K562 (cell line): ENCODE data around the gene ATP6V1A. TPM values are rescaled to one million over a fixed set of nuclear protein-coding genes. Genes with fewer than 3 reads are reported as not detected.

Experiments
- ATAC-seq: fragments of 200-7000 bp; cut with Tn5 transposase; 3 replicates; pipeline ENCODE4 v1.9.1; 2020; ENCODE audit warnings: moderate library complexity
- BruUV-seq: library from RNA; stranded (reverse); fragments of 400-500 nt; replicated peaks from 2 replicates; lab custom pipeline; 2021; lab: Mats Ljungman, UMichigan
- CTCF ChIA-PET: fragments of 300-600 bp; formaldehyde crosslinking; extraction: SDS; loops from one replicate; lab custom pipeline; 2021; ENCODE audit warnings: low intra/inter-chr PET ratio; lab: Yijun Ruan, JAX
- POLR2A ChIA-PET: fragments of 300-600, 350-650 bp; sonication (Branson Sonifier 250); formaldehyde crosslinking; extraction: SDS; loops from one replicate; lab custom pipeline; 2021; ENCODE audit warnings: antibody characterized with exemption, inconsistent platforms; lab: Yijun Ruan, JAX
- DNase-seq, 4 experiments: peaks; one replicate each; pipeline versions ENCODE4 v3.0.0 to v3.0.0-alpha.2; 2011 to 2018; ENCODE audit warnings: low spot score in 3 of 4, mixed read lengths in 3 of 4; ENCODE audit errors: extremely low read depth in 1 of 4
- FAIRE-seq: peaks from 2 replicates; lab custom pipeline; 2011; peaks lifted over from hg19 to GRCh38; lab: Jason Lieb, UNC
- H2AFZ ChIP-seq: 2 replicates; pipeline ENCODE4 v1.6.0; 2011; ENCODE audit warnings: low read depth, low read length, control low read depth, inconsistent platforms
- H3K27ac ChIP-seq: fragments of 200-600 bp; 3 replicates; pipeline ENCODE4 v1.8.0; 2011; ENCODE audit warnings: low read depth, mild to moderate bottlenecking, control low read depth, inconsistent platforms, low read length, moderate library complexity, mixed read lengths; ENCODE audit errors: extremely low read depth
- H3K27me3 ChIP-seq, 2 experiments: fragments of 300-600 bp in 1 of 2; 2 replicates in 1 of 2; 3 replicates in 1 of 2; pipeline versions ENCODE4 v1.6.0 to v1.8.0; 2011; ENCODE audit warnings: inconsistent platforms in 2 of 2, low read length in 2 of 2, mild to moderate bottlenecking in 1 of 2, mixed read lengths in 1 of 2, moderate library complexity in 1 of 2; ENCODE audit not compliant: control insufficient read depth in 2 of 2, insufficient read depth in 2 of 2
- H3K36me3 ChIP-seq: fragments of 300-600 bp; 3 replicates; pipeline ENCODE4 v1.8.0; 2011; ENCODE audit warnings: mild to moderate bottlenecking, low read length, inconsistent platforms; ENCODE audit not compliant: control insufficient read depth, insufficient read depth
- H3K4me1 ChIP-seq, 2 experiments: fragments of 200-600 bp in 1 of 2; replicated peaks in 1 of 2; 2 replicates in 1 of 2; 3 replicates in 1 of 2; pipeline versions ENCODE4 v1.5.1 to v1.8.0; 2011; ENCODE audit warnings: inconsistent platforms in 2 of 2, low read length in 2 of 2, mild to moderate bottlenecking in 1 of 2, mixed read lengths in 1 of 2, moderate library complexity in 1 of 2; ENCODE audit not compliant: control insufficient read depth in 2 of 2, insufficient read depth in 2 of 2
- H3K4me2 ChIP-seq: 2 replicates; pipeline ENCODE4 v1.6.1; 2011; ENCODE audit warnings: low read length, control low read depth, inconsistent platforms, mixed read lengths; ENCODE audit not compliant: insufficient read depth
- H3K4me3 ChIP-seq: fragments of 200-600 bp; sonication (generic), shearing (Covaris generic); 2 replicates; pipeline ENCODE4 v1.5.1; 2016; ENCODE audit warnings: control low read depth, inconsistent platforms
- H3K79me2 ChIP-seq: fragments of 200-600 bp; 3 replicates; pipeline ENCODE4 v1.8.0; 2011; ENCODE audit warnings: low read length, inconsistent platforms; ENCODE audit not compliant: control insufficient read depth, insufficient read depth
- H3K9ac ChIP-seq, 2 experiments: 2 replicates each; pipeline versions ENCODE4 v1.6.0 to v1.6.1; 2011; ENCODE audit warnings: low read depth in 2 of 2, low read length in 2 of 2, control low read depth in 1 of 2, inconsistent platforms in 1 of 2, mild to moderate bottlenecking in 1 of 2, mixed read lengths in 1 of 2; ENCODE audit not compliant: insufficient read depth in 1 of 2
- H3K9me1 ChIP-seq: one replicate; pipeline ENCODE4 v1.6.0; 2011; ENCODE audit warnings: inconsistent platforms, mild to moderate bottlenecking, low read length, moderate library complexity; ENCODE audit not compliant: control insufficient read depth, insufficient read depth
- H3K9me3 ChIP-seq: replicated peaks from 2 replicates; pipeline ENCODE4 v1.5.1; 2011; ENCODE audit warnings: low read depth, low read length, inconsistent platforms; ENCODE audit not compliant: control insufficient read depth, insufficient read depth
- H4K20me1 ChIP-seq: replicated peaks from 2 replicates; pipeline ENCODE4 v1.6.1; 2011; ENCODE audit warnings: low read length, inconsistent platforms, mixed read lengths; ENCODE audit not compliant: control insufficient read depth, insufficient read depth
- DDX20 ChIP-seq: fragments of 450-650 bp; IDR thresholded peaks from 2 replicates; pipeline ENCODE4 v1.6.1; 2016; ENCODE audit warnings: missing genetic modification characterization, low read depth, mild to moderate bottlenecking, missing compliant biosample characterization, moderate library complexity
- FOXK2 ChIP-seq, 2 experiments: fragments of 450-650 bp; IDR thresholded peaks in 1 of 2; conservative IDR thresholded peaks in 1 of 2; 2 replicates each; pipeline ENCODE4 v1.6.1; 2016; ENCODE audit warnings: low read depth in 2 of 2, mild to moderate bottlenecking in 1 of 2
- HNRNPUL1 ChIP-seq: fragments of 200-400 bp; formaldehyde crosslinking; IDR thresholded peaks from 2 replicates; pipeline ENCODE4 v1.6.1; 2017; ENCODE audit warnings: low read length
- KDM5B ChIP-seq: fragments of 200-600 bp; sonication (generic); IDR thresholded peaks from 2 replicates; pipeline ENCODE4 v1.6.1; 2012; ENCODE audit warnings: low read depth, mild to moderate bottlenecking, moderate library complexity, low read length, control low read depth, inconsistent platforms; ENCODE audit not compliant: insufficient replicate concordance
- KLF10 ChIP-seq: fragments of 250-450 bp; sonication (Bioruptor Pico); IDR thresholded peaks from 2 replicates; pipeline ENCODE4 v1.6.1; 2021; ENCODE audit warnings: matching md5 sums
- PBX2 ChIP-seq, 2 experiments: IDR thresholded peaks in 1 of 2; conservative IDR thresholded peaks in 1 of 2; 2 replicates each; pipeline ENCODE4 v1.6.1; 2016; ENCODE audit warnings: low read depth in 2 of 2, mild to moderate bottlenecking in 1 of 2, missing compliant biosample characterization in 1 of 2, missing genetic modification characterization in 1 of 2, moderate library complexity in 1 of 2
- POLR3A ChIP-seq: IDR thresholded peaks from 2 replicates; pipeline ENCODE4 v1.6.1; 2011; ENCODE audit warnings: borderline replicate concordance, mild to moderate bottlenecking, moderate library complexity; ENCODE audit not compliant: insufficient read length, insufficient read depth; ENCODE audit errors: extremely low read depth
- RBFOX2 ChIP-seq: fragments of 200-400 bp; formaldehyde crosslinking; IDR thresholded peaks from 2 replicates; pipeline ENCODE4 v1.6.1; 2017; ENCODE audit warnings: low read depth, mild to moderate bottlenecking, low read length, moderate library complexity
- RBM17 ChIP-seq: fragments of 200-400 bp; formaldehyde crosslinking; IDR thresholded peaks from 2 replicates; pipeline ENCODE4 v1.6.1; 2017; ENCODE audit warnings: low read depth, mild to moderate bottlenecking, low read length, borderline replicate concordance
- TRIM24 ChIP-seq, 2 experiments: fragments of 450-650 bp; IDR thresholded peaks; 2 replicates each; pipeline ENCODE4 v1.6.1; 2016
- ZNF3 ChIP-seq: fragments of 250-450 bp; sonication (Bioruptor Pico); IDR thresholded peaks from 2 replicates; pipeline ENCODE4 v1.5.0; 2021; ENCODE audit warnings: mild to moderate bottlenecking, moderate library complexity
- ZNF76 ChIP-seq: fragments of 250-450 bp; sonication (Bioruptor Pico); IDR thresholded peaks from 2 replicates; pipeline ENCODE4 v1.4.0; 2020; ENCODE audit warnings: mild to moderate bottlenecking, moderate library complexity, borderline replicate concordance
- ZNF79 ChIP-seq: fragments of 250-450 bp; sonication (Bioruptor Pico); IDR thresholded peaks from 2 replicates; pipeline ENCODE4 v1.4.0; 2020; ENCODE audit warnings: low read depth, mild to moderate bottlenecking, moderate library complexity
- WGBS: fragments of 100-300 bp; shearing (Covaris generic); methylation state at CpG from one replicate; pipeline ENCODE4 v1.1.6; 2016; ENCODE audit warnings: low coverage, mixed read lengths; ENCODE audit not compliant: insufficient coverage; ENCODE audit errors: missing lambda C conversion rate; 5-methylcytosine and 5-hydroxymethylcytosine counted together
- in situ Hi-C: fragments of 300-500 bp; cut with MboI; formaldehyde crosslinking; loops from 4 replicates; pipeline ENCODE4 v1.15.0; 2018; ENCODE audit warnings: inconsistent platforms, mixed read lengths
- intact Hi-C: fragments of 100-400 bp; cut with micrococcal nuclease; formaldehyde crosslinking; loops from 2 replicates; pipeline ENCODE4 v1.14.2; 2022
- polyA plus RNA-seq, 8 experiments: library from polyadenylated mRNA; depleted of rRNA in 4 of 8; stranded (reverse) in 5 of 8; unstranded in 3 of 8; fragments of >200 nt; fragmentation: Nextera tagmentation in 2 of 8; fragmentation: Illumina TruSeq in 1 of 8; extraction: Ambion mirVana in 2 of 8; extraction: Trizol in 1 of 8; gene quantifications; 2 replicates each; pipeline versions ENCODE4 v1.2.1 to v1.2.3, GENCODE V29; 2011 to 2014; ENCODE audit warnings: inconsistent platforms in 1 of 8, missing spikeins in 1 of 8
- total RNA-seq, 7 experiments: library from RNA; depleted of rRNA in 6 of 7; stranded (reverse); fragments of >200 nt in 6 of 7; fragmentation: Illumina TruSeq in 2 of 7; extraction: Trizol in 2 of 7; gene quantifications; 2 replicates each; pipeline versions ENCODE4 v1.2.1 to v1.2.3, GENCODE V29; 2011 to 2021; ENCODE audit warnings: low replicate concordance in 1 of 7
- TF ChIP-seq, protein P1 (sequence below), 2 experiments: fragments of 450-650 bp in 1 of 2; sonication (generic) in 1 of 2; formaldehyde crosslinking; conservative IDR thresholded peaks; 2 replicates each; pipeline versions ENCODE4 v1.4.0 to v1.8.1; 2020 to 2022; ENCODE audit warnings: mild to moderate bottlenecking in 1 of 2, missing genetic modification reagents in 1 of 2
- TF ChIP-seq, protein P2 (sequence below): IDR thresholded peaks from 3 replicates; pipeline ENCODE4 v1.6.1; 2011; ENCODE audit warnings: borderline replicate concordance, mild to moderate bottlenecking; ENCODE audit not compliant: insufficient read length, insufficient read depth

The ATP6V1A gene
- total and polyA plus RNA-seq, 9 of the 15 experiments (the other 6 are each of a cell fraction or from before 2014, with no cell fraction given) = 23.6 to 57.1 (median 39.9) TPM

DNA sequence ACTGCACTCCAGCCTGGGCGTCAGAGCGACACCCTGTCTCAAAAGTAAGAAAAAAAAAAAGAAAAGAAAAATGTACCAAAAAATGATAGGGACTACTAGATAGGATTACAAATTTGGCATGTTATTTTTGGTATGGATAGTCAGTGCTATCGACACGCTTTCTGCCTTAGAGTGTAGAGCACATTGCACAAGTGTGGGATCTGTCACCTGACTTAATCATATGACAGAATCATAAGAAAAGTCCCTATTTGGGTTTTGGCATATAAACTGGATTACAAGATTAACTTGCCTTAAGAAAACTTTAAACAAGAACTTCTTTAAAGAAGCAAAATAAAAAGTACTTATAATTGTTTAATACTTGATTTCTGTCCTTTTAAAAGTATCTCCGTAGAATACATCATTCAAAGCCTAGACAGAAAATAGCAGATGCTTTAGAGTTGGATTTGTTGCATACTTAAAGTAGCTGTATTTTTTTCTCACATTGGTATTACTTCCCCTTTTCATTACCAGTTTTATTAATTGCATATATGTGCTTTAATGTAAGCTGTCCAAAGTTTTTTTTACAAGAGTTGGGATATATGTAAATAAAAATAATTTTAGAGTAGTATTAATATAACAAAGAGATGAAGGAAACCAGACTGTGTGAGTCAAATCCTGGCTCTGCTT is 7.8 kb downstream of the ATP6V1A start:
- Histone ChIP-seq H3K9me1 (no peaks in the 10 kb centered on the region), H3K4me1 (no peaks in the 10 kb centered on the region; a peak in 1 of 5 replicates), H4K20me1 (no peaks in the 10 kb centered on the region), H3K79me2 (peaks cover 64% of the 10 kb centered on the region), H3K4me2 (no peak overlapping the region), H3K27ac (no peak overlapping the region), H3K9ac (no peak overlapping the region), H3K9me3 (no peaks in the 10 kb centered on the region; the same call in 1 of the 2 replicates), H3K27me3 (no peaks in the 10 kb centered on the region), H3K36me3 (no peaks in the 10 kb centered on the region; the same call in 2 of the 3 replicates), H3K4me3 (no peak overlapping the region), H2AFZ (no peak overlapping the region)
- WGBS = 97% methylated on average over 2 of the region's 5 CpGs
- DNase-seq = no peak
- in situ Hi-C loops (no loop called here), intact Hi-C loops (no loop called here)
- no peak for FAIRE-seq
- no TSS peak for BruUV-seq
- no peak for ATAC-seq
- ChIA-PET CTCF (no interaction called here), POLR2A (no interaction called here)
- TF ChIP-seq ZNF76 (CRISPR knock-in tag) (no peak), PBX2 (CRISPR knock-in tag; IDR thresholded peaks at IDR 0.05; ENCODE audit: low read depth) (no peak), PBX2 (tag; conservative IDR thresholded peaks at IDR 0.05; ENCODE audit: low read depth) (no peak), FOXK2 (conservative IDR thresholded peaks at IDR 0.05 in 1 of 2, IDR thresholded peaks at IDR 0.05 in 1 of 2; ENCODE audit: low read depth in 2 of 2) (no peak), KLF10 (CRISPR knock-in tag) (no peak), TRIM24 (IDR thresholded peaks at IDR 0.05) (no peak), ZNF3 (no peak), POLR3A (no peak), RBM17 (no peak), DDX20 (no peak), RBFOX2 (no peak), KDM5B (no peak), ZNF79 (no peak), HNRNPUL1 (no peak)
- TF ChIP-seq, protein P1, sequence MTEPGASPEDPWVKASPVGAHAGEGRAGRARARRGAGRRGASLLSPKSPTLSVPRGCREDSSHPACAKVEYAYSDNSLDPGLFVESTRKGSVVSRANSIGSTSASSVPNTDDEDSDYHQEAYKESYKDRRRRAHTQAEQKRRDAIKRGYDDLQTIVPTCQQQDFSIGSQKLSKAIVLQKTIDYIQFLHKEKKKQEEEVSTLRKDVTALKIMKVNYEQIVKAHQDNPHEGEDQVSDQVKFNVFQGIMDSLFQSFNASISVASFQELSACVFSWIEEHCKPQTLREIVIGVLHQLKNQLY (CRISPR knock-in tag; conservative IDR thresholded peaks at IDR 0.05) = no peak
- TF ChIP-seq, protein P2, sequence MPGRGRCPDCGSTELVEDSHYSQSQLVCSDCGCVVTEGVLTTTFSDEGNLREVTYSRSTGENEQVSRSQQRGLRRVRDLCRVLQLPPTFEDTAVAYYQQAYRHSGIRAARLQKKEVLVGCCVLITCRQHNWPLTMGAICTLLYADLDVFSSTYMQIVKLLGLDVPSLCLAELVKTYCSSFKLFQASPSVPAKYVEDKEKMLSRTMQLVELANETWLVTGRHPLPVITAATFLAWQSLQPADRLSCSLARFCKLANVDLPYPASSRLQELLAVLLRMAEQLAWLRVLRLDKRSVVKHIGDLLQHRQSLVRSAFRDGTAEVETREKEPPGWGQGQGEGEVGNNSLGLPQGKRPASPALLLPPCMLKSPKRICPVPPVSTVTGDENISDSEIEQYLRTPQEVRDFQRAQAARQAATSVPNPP = no peak
